GM10266 (cell line): ENCODE data around the gene FAM13A.
"Not testable (repeated sequence)": the region's sequence is repeated elsewhere in the genome, so short reads cannot be mapped to it uniquely, and the experiment has no call there.

ENCODE experiments used
- DNase-seq: peaks from one replicate; pipeline ENCODE4 v3.0.0; 2012; ENCODE audit errors: extremely low spot score
- TF ChIP-seq, protein P1 (sequence below): IDR thresholded peaks from 2 replicates; pipeline ENCODE4 v1.5.1; 2012; ENCODE audit warnings: mild to moderate bottlenecking, low read depth; ENCODE audit not compliant: control insufficient read depth, insufficient read depth; ENCODE audit errors: missing control alignments

FAM13A gene

DNA sequence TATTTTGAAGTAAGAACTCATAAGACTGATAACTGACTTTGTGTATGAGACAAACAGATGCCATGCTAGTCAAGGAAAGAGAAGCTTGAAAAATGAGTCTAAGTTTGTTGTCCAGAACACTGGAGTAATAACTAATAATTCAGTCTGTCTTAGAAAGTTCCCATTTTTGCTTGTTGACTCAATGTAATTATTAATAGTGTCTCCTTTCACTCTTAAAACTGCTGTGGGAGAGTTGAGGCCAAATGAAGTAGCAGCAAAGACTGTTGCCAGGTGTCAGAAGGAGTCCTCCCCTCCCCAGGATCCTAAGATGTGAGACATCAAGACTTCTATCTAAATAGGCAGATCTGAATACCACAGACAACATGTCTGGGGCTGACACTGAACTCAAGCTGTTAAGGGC, 20.8 kb upstream of the FAM13A start:
- DNase-seq, result no peak
- TF ChIP-seq, protein P1, sequence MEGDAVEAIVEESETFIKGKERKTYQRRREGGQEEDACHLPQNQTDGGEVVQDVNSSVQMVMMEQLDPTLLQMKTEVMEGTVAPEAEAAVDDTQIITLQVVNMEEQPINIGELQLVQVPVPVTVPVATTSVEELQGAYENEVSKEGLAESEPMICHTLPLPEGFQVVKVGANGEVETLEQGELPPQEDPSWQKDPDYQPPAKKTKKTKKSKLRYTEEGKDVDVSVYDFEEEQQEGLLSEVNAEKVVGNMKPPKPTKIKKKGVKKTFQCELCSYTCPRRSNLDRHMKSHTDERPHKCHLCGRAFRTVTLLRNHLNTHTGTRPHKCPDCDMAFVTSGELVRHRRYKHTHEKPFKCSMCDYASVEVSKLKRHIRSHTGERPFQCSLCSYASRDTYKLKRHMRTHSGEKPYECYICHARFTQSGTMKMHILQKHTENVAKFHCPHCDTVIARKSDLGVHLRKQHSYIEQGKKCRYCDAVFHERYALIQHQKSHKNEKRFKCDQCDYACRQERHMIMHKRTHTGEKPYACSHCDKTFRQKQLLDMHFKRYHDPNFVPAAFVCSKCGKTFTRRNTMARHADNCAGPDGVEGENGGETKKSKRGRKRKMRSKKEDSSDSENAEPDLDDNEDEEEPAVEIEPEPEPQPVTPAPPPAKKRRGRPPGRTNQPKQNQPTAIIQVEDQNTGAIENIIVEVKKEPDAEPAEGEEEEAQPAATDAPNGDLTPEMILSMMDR, result no peak

DNA sequence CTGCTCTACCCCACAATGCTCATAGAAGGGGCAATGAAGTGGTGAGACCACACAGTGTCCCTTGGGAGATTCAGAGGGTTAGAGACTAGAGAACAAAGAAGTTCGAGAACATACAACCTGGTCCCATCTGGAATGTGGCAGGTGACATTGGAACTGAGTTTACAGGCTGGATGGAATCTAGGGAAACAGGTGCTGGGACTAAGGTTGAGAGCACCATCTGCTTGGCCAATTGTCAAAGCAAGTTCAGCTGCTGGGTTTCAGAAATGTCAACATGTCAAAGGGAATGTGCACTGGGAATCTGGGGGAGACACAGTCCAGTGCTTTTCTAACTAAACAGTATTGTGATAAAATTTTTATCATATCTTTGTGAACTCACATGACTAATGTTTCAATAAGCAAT, 15.9 kb upstream of the FAM13A start:
- DNase-seq, result no peak
- TF ChIP-seq, protein P1, result no peak

DNA sequence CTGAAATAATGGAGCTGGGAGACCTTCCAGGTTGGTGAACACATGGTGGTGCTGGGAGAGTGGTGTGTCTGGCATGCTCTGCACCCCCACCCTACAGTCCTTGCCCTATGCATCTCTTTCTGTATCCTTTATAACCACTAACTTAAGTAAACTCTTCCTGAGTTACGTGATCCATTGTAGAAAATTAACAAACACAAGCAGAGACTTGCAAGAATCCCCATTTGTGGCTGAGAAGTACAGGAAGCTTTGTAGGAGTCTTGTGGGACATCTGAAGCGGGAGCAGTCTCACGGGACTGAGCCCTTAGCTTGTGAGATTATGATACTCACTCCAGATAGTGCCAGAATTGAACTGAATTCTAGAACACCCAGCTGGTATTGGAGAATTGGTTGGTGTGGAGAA, 14.3 kb upstream of the FAM13A start:
- TF ChIP-seq, protein P1, result no peak
- DNase-seq, result no peak

DNA sequence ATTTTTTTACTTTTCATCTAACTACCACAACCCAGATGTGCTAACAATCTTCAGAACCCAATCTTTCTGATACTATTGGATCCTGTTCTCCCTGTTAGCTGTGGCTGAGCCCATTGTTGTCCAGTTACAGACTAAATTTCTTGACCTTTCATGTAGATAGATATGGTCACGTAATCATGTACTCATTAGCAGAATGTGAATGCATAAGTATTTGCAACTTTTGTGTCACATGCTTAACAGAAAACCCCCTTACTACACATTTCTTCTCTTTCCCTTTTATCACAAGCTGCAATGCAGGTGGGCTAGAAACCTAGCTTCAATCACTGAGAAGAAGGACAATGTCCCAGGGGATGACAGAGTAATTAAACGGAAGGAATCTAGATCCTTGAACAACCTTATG, 13.1 kb upstream of the FAM13A start:
- no peak for DNase-seq
- TF ChIP-seq, protein P1, result no peak

DNA sequence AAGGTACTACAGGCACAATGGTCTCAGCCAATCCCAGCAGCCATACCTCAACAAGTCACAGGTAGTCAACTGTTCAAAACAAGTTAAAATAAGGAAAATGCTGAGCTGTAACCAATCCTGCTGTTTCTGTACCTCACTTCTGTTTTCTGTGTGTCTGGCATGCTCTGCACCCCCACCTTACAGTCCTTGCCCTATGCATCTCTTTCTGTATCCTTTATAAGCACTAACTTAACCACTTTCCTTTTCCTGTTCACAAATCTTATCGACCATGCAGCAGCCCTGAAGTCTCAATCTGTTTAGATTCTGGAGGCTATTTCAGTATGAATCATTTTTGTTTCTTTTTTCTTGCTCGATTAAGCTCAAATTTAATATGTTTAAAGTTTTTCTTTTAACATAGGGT, 12.5 kb upstream of the FAM13A start:
- no peak for DNase-seq
- TF ChIP-seq, protein P1, result no peak

DNA sequence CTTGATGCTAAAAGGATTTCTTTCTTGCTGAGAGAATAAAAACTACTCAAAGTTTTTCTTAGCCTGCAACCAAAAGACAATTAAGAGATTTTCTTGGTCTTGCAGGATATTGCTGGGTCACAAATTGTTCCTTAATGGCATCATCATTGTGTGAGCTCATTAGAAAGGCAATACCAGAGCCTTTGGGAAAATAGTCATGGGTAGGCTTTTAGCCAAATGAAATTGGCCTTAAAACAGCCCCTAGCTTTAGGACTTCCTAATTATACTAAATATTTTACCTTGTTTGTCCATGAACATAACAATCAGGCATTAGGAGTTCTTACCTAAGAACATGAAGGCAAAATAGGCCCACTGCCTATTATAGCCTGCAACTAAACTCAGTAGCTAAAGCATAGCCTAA, 10.4 kb upstream of the FAM13A start:
- TF ChIP-seq, protein P1, result no peak
- DNase-seq, result no peak

DNA sequence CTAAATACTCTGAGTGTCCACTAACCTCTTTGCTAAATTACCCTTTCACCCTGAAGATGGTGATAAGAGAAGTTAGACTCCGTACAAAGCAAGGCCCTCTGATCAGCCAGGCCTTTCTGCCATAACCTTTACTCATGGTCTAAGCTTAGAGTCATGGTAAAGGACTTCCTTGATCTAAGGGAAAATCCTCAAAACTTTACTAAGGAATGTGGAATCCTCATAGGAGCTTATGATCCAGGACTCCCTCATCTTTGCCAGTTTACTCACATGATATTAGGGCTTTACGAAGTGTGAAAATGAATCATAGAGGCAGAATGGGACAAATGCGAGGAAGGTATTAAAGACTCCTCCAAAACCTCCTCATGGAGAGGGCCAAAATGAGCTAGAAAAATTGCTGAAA, 7.9 kb upstream of the FAM13A start:
- TF ChIP-seq, protein P1, result no peak
- no peak for DNase-seq

DNA sequence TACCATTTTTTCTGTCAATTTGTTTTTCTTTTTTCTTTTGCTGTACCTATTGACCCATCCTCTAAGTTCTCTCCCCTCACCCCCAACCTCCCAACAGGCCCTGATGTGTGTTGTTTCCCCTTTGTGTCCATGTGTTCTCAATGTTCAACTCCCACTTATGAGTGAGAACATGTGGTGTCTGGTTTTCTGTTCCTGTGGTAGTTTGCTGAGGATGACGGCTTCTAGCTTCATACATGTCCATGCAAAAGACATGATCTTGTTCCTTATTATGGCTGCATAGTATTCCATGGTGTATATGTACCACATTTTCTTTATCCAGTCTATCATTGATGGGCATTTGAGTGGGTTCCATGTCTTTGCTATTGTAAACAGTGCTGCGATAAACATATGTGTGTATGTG, 859 bp upstream of the FAM13A start:
- not testable (repeated sequence) for DNase-seq
